Measurements from ENCODE around the gene COP1.
"Not testable (repeated sequence)": the region's sequence is repeated elsewhere in the genome, so short reads cannot be mapped to it uniquely, and the experiment has no call there.

The COP1 gene

DNA sequence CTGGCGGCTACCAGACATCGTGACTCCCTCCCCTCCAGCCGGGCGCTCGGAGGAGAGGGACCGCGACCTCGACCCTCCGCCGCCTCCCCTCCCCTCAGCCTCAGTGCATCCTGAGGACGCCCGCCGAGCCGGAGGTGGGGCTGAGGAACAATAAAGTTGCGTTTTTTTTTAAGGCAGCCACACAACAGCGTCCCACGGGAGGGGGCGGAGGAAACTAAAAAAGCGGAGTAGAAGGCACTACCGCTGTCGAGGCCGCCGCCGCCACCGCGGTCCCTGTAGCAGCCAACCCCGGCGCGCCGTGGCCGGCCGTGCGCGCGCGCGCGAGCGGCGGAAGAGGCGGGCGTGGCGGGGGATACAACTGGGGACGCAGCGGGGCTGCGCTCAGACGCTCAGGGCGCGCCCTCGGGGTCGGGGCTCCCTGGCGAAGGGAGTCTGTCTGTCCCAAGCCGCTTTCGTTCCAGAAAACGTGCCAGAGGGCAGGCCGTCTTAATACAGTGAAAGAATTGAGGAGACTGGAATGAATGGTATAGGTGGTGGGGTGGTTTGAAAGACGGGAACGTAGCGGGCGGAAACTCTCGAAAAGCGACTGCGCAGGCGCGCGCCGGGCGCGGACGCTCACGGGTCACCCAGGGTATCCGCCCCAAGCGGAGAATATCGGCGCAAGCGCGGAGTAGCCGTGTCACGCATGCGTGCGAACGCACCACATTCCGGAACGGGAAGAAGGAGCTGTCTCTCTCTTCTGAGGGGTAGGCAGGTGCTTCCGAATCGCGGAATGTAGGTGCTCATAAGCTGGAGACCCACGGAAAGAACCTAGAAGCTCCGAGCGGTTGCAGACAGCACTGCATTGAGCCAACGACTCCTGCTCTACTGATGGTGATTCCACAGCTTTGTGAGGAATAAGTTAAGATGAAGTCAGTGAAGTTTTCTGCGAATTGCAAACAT is at the start of gene COP1:
COP1 (minus strand) TSS at position 326 of the 942 bp plus-strand sequence; CDS start at position 18, 308 bp downstream.
- peak; percentile 97 for DNase-seq

DNA sequence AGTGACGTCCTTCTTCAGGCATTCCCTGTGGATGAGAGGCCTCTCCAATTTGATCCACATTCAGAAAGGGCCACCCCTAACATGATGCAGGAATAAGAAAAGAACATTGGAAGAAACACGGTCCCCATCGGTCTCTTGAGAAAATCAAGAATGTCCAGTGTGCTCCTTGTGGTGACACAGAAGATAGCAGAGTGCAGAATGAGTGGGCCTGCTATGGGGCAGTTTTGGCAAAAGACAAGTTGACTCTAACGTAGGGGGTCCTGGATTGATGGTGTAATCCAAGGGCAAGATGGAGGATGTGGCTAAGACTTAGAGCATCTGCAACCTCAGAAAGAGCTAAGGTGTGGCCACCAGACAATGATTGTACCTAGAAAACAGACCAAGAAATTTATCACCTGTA is 45.1 kb upstream of the COP1 start:
- no peak for DNase-seq

DNA sequence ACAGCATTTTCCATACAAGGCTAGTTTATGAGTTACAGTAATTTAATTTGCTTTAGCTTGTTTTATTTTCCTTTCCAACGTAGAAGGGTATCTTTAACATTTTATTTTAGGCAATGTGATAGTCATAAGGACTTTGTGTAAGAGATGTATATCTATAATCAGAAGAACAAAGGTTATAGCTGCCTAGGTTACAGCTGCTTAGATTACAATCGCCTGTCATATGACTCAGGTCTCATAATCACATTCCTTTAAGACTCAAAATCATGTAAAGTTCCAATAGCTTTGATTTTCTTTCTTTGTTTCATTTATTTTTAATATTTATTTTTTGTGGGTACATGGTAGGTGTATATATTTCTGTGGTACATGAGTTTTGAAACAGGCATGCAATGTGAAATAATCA is 37.8 kb upstream of the COP1 start:
- no peak for DNase-seq

DNA sequence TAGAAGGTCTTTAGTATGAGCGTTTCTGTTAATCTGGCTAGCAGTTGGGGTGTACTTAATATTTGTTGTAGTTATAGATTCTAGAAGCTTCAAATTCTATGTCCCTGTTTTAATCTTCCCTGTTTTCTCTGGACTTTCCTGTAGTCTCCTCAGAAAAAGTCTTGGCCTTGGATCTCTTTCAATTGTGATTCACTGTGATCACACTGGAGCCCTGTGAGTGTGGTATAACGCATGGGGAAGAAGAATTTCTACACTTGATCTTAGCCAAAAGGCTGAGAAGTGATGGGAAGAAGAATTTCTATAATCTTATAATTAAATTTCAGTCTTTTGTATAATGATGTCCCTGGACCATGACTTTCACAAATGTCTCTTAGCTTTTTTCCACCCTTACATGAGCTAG is 36.7 kb upstream of the COP1 start:
- no peak for DNase-seq

DNA sequence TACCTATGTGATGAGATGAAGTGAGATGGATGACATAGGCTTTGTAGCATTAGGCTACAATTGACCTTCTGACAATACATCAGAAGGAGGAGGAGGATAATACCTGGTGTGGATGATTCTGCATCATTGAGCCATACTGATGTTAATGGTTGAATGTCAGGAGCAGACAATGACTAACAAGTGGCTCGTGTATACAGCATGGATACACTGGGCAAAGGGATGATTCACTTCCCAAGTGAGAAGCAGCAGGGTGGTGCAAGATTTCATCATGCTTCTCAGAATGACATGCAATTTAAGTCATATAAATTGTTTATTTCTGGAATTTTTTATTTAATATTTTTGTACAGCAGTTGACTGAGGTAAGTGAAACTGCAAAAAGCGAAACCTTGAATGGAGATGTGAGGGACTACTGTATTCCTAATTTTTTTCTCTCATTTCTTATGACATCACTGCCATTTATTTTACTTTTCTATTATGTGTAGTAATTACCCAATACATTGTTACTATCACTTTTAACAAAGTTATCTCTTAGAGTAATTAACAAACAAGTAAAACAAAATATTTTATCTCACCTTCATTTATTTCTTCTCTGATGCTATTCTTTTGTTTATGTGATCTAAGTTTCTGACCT is 34.4 kb upstream of the COP1 start:
- DNase-seq: peak; percentile 23

DNA sequence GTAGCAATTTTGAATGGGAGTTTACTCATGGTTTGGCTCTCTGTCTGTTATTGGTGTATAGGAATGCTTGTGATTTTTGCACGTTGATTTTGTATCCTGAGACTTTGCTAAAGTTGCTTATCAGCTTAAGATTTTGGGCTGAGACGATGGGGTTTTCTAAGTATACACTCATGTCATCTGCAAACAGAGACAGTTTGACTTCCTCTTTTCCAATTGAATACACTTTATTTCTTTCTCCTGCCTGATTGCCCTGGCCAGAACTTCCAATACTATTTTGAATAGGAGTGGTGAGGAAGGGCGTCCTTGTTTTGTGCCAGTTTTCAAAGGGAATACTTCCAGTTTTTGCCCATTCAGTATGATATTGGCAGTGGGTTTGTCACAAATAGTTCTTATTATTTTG is 26.6 kb upstream of the COP1 start:
- DNase-seq: not testable (repeated sequence)

DNA sequence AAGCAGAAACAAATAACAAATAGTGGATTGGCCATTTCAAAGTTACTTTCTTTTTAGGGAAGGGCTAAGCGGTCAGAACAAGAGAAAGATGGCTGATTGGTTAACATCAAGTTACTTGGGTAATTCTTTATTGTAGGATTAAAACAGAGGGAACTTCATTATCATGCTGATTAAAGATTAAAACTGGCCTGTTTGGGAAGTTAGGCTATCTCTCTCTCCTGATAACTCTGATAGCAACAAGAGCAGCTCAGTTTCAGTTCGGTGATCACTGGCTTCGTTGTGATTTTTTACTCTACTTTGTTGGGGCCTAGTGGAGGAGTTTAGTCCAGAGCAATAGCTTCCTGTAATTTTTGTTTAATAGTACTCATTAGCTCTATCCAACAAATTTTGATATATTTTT is 20.5 kb upstream of the COP1 start:
- no peak for DNase-seq

DNA sequence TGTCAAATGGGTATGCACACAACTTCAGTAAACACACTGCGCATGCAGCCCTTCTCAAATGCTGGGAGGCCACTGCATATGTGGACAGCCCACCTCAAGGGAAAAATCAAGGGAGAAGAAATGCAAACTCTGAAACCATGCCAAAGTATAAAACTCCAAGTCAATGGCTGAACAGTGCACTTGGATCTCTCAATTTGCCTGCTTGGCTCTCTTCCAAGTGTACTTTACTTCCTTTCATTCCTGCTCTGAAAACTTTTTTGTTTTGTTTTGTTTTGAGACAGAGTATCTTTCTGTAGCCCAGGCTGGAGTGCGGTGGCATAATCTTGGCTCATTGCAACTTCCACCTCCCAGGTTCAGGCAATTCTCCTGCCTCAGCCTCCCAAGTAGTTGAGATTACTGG is 18.8 kb upstream of the COP1 start:
- no peak for DNase-seq

DNA sequence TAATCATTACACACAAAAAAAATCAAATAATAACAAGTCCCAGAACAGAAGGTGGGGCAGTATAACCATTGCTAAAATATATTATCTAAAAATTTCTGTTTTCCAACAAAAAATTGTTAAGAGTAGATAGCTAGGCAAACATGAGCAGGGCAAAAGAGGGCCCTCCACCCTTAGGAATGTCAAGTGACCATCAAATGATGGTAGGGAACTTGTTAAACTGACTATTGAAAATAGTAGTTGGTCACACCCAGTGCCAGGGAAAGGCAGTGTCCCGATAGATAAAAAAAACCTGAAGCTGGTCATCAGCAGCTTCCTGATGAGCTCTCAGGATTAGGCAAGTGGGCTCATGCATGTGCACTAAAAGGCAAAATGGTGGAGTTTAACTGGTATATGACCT is 18.4 kb upstream of the COP1 start:
- no peak for DNase-seq

DNA sequence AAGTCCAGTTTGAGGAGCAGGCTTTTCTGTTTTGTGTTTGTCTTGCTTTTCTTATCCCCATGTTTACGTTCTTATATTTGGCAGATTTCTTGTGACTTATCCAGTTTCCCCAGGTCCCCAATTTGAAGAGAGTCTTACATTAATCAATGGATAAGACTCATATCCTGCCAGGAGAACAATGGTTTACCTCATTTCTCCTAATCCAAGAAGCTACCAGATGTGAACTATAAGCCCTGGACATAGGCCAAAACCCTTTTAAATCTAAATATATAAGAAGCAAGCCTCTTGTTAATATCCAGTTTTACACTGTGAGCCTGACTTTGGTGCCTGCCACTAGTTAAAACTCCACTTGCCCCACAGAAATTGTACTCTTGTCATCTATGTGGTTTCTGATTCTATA is 15.1 kb upstream of the COP1 start:
- no peak for DNase-seq

DNA sequence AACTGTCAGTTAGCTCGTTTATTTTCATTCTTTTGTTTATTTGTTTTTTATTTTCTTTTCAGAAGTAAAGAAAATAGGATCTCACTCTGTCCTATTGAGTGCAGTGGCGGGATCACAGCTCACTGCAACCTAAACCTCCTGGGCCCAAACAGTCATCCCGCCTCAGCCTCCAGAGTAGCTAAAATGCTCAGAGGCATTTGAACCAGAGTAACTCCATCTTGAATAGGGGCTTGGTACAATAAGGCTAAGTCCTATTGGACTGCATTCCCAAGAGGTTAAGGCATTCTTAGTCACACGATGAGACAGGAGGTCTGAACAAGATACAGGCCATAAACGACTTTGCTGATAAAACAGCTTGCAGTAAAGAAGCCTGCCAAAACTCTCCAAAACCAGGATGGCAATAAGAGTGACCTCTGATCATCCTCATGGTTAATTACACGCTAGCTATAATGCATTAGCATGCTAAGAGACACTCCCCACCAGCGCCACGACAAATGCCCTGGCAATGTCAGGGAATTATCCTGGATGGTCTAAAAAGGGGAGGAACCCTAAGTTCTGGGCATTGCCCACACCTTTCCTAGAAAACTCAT is 13.1 kb upstream of the COP1 start:
- no peak for DNase-seq

DNA sequence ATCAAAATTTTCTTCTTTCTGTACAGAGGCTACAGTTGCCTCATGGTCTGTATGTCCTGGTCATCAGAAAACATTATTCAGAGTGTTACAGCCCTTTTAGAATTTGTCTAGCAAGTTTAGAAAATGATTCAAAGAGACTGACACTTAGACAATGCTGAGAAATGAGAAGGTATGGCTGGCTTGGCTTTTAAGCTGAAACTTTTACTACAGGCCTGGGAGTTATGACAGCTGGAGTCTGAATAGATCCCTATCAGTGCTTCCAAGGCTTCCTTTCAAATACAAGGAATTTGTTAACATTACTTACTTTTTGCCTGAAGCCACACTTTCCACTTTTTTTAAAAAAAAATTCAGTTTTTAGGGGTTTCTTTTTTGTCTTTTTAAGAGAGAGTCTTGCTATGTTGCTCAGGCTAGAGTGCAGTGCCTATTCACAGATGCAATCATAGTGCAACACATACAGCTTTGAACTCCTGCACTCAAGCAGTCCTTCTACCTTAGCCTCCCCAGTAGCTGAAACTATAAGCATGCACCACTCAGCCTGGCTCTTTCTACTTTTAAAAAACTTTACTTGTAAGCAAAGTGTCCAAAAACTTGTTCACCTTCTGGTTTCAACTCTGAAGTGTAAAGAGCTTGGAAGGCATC is 10.5 kb upstream of the COP1 start:
- DNase-seq: no peak

DNA sequence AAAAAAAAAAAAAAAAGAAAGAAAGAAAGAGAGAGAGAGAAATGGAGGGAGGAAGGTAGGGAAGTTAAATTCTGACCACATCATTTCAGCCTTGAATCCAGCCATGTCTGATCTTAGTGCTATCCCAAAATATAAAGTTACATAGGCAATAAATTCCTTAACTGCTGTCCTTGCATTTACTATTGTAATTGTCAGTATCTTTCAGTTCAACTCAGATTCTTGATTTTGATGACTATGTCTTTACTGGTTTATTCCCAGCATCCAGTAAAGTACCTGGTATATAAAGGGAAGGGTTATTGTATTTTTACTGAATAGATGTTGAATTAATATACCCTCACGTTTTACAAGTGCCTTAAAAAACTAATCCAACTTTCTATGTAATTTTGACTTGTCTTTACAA is 8.9 kb upstream of the COP1 start:
- no peak for DNase-seq

DNA sequence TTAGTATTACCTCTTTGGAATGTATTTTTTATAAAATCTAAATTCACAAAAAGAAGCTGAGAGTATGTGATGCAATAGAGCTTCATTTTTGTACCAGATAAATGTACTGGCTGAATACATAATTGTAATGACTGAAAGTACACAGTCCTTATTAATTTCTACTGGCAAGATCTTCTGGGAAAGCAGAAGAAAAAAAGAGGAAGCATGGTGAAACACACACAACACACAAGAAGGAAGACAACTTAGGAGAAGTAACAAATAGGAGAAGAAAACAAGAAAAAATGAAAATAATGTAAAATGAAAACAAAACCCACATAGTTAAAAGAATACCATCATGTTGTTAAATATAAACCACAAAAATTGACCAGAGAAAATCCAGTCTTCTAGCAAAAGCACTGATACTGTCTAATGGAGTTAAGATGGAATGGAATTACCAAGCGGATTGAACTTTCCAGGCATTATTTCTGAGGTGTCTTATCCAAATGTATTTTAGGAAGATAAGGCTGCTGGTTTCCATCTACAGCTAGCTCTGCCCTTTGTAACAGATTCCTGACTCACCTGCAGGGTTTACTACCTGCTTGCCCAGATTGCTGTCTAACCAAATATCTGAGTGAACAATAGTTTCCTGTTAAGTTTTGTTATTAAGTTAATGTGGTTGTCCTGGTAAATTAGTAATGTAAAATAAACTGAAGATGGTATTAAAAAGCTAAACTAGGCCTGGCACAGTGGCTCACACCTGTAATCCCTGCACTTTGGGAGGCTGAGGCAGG is 4.5 kb upstream of the COP1 start:
- DNase-seq: no peak

DNA sequence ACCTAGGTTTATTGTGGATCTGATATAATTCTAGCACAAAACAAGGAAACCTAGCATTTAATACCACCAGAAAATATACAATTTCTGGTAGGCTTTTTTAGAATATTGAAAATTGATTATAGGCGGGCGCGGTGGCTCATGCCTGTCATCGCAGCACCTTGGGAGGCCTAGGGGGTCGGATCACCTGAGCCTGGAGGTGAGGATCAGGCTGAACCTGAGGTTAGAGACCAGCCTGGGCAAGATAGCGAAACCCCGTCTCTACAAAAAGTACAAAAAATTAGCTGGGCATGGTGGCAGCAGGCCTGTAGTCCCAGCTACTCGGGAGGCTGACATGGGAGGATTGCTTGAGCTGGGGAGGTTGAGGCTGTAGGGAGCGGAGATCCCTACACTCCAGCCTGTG is 948 bp upstream of the COP1 start:
- DNase-seq: no peak

DNA sequence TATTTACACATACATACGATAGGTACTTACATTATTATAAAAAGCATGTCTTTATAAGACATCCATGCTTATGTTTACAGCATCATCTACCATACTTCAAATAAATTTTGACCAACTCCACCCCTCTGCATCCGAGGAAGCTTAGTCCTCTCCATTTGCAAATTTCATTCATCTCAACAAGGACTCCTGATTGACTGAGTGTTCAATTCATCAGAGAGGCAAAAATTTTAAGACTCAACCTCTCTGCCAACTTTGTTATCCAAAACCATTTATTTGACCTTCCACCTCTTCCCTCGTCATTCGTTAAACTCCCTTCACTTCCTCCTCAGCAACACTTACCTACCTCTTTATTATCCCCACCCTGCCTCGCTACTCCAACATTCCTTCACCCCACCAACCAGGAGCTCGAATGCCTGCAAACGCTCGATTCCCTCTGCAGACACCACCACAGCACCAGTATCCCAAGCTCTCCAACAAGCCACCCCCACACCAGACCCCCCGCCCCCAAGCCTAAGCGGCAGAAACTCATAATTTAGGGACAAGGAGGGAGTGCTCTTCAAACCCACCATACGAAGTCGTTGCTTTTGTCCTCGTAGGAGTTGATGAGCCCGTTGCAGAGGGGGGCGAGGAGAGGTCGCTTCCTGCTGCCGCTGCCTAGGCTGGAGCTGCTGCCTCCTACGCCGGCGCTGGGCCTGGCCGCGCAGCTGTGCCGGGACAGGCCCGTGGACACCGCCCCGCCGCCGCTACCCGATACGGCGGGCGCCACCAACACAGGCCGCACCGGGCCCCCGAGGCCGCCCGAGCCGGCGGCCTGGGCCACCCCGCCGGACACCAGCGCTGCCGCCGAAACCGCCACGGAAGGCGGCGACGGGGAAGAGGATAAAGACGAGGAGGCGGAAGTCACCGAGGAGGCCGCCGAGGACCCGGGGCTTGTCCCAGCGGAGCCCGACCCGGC is 803 bp downstream of the COP1 start:
- DNase-seq: peak; percentile 10

DNA sequence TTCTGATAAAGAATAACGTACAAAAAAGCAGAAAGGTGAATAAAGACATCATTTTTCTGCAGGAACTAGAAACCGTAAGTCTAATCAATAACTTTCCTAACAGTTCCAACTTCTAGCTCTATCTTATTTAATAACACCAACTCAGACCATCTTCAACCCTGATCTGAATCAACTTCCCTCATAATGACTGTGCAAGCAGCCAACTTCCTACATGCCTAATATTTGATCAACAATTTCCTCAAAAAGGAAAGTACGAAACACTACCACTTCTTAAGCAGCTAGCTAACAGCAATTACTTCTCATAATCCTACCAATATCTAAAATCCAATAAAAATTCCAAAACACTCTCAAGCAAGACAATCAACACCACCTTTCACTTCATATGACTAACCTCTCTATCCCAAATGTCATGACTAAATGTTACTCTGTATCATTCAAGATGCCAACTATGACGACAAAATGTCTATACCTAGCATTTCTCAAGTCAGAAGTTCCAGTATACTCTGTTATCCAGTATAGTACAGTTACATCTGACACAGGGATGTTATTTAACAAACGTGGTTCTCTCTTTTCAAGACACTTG is 1.7 kb downstream of the COP1 start:
- peak; percentile 45 for DNase-seq

DNA sequence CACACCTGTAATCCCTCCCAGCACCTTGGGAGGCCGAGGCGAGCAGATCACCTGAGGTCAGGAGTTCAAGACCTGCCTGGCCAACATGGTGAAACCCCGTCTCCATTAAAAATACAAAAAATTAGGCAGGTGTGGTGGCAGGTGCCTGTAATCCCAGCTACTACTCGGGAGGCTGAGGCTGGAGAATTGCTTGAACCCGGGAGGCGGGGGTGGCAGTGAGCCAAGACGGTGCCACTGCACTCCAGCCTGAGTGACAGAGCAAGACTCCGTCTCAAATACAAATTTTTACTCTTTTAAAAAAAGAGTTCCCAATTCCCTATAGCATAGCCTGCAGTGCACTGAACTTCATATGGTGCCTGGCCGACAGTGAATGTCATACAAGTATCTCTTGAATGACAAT is 2.4 kb downstream of the COP1 start:
- not testable (repeated sequence) for DNase-seq

DNA sequence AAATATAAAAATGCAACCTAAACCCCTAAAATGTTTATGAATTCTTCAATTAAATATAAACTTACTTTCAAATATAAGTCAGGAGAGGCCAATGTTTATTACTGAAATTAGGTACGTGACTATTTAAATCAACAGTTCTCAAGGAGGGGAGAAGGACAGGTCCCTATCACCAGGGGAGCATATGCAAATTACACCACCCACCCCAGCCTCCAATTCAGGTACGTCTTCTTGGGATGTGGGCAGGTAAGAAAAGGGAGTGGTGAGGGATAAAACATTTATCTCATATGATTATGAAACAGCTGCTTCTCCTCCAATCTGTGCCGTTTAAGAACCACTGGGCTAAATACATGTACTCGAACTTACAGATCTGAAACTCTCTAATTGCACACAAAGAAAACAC is 3.4 kb downstream of the COP1 start:
- no peak for DNase-seq

DNA sequence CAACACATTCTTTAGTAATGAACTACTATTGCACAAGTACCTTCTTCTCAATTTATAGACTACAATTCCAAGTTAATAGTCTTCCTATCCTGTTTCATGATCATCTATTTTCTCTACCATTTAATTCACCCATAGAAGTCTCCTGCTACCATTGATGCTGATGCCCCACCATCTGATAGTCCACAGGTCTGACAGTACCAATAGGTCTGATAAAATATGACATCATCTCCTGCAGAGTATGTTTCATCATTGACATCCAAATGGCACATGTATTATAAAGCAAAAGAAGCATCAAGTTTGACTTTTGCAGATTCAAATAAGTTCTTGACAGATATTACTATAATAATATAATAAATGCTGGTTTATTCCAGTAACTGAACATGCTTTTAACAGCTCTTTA is 5.5 kb downstream of the COP1 start:
- no peak for DNase-seq

DNA sequence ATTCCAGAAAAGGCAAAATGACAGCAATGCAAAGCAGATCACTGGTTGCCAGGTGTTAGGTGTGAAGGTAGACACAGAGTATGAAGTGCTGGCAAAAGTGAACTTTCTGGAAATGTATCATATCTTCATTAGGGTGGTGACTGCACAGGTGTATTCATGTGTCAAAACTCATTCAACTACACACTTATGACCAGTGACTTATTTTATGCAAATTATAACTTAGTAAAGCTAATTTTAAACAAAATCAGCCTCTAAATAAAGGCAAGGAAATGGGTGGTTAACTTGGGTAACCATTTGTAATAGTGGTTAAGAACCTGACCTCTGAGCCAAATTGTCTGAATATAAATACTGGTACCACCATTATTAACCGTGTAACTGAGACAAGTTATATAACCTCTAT is 7.4 kb downstream of the COP1 start:
- no peak for DNase-seq
